K562 (cell line): Measurements from ENCODE around the gene DHTKD1. TPM values are rescaled to one million over a fixed set of nuclear protein-coding genes. Genes with fewer than 3 reads are reported as not detected.

Experiments
- ATAC-seq: fragments of 200-7000 bp; cut with Tn5 transposase; 3 replicates; pipeline ENCODE4 v1.9.1; 2020; ENCODE audit warnings: moderate library complexity
- BruUV-seq: library from RNA; stranded (reverse); fragments of 400-500 nt; replicated peaks from 2 replicates; lab custom pipeline; 2021; lab: Mats Ljungman, UMichigan
- CTCF ChIA-PET: fragments of 300-600 bp; formaldehyde crosslinking; extraction: SDS; loops from one replicate; lab custom pipeline; 2021; ENCODE audit warnings: low intra/inter-chr PET ratio; lab: Yijun Ruan, JAX
- POLR2A ChIA-PET: fragments of 300-600, 350-650 bp; sonication (Branson Sonifier 250); formaldehyde crosslinking; extraction: SDS; loops from one replicate; lab custom pipeline; 2021; ENCODE audit warnings: antibody characterized with exemption, inconsistent platforms; lab: Yijun Ruan, JAX
- DNase-seq, 4 experiments: peaks; one replicate each; pipeline versions ENCODE4 v3.0.0 to v3.0.0-alpha.2; 2011 to 2018; ENCODE audit warnings: low spot score in 3 of 4, mixed read lengths in 3 of 4; ENCODE audit errors: extremely low read depth in 1 of 4
- FAIRE-seq: peaks from 2 replicates; lab custom pipeline; 2011; peaks lifted over from hg19 to GRCh38; lab: Jason Lieb, UNC
- H2AFZ ChIP-seq: 2 replicates; pipeline ENCODE4 v1.6.0; 2011; ENCODE audit warnings: low read depth, low read length, control low read depth, inconsistent platforms
- H3K27ac ChIP-seq: fragments of 200-600 bp; 3 replicates; pipeline ENCODE4 v1.8.0; 2011; ENCODE audit warnings: low read depth, mild to moderate bottlenecking, control low read depth, inconsistent platforms, low read length, moderate library complexity, mixed read lengths; ENCODE audit errors: extremely low read depth
- H3K27me3 ChIP-seq, 2 experiments: fragments of 300-600 bp in 1 of 2; 2 replicates in 1 of 2; 3 replicates in 1 of 2; pipeline versions ENCODE4 v1.6.0 to v1.8.0; 2011; ENCODE audit warnings: inconsistent platforms in 2 of 2, low read length in 2 of 2, mild to moderate bottlenecking in 1 of 2, mixed read lengths in 1 of 2, moderate library complexity in 1 of 2; ENCODE audit not compliant: control insufficient read depth in 2 of 2, insufficient read depth in 2 of 2
- H3K36me3 ChIP-seq: fragments of 300-600 bp; 3 replicates; pipeline ENCODE4 v1.8.0; 2011; ENCODE audit warnings: mild to moderate bottlenecking, low read length, inconsistent platforms; ENCODE audit not compliant: control insufficient read depth, insufficient read depth
- H3K4me1 ChIP-seq, 2 experiments: fragments of 200-600 bp in 1 of 2; replicated peaks in 1 of 2; 2 replicates in 1 of 2; 3 replicates in 1 of 2; pipeline versions ENCODE4 v1.5.1 to v1.8.0; 2011; ENCODE audit warnings: inconsistent platforms in 2 of 2, low read length in 2 of 2, mild to moderate bottlenecking in 1 of 2, mixed read lengths in 1 of 2, moderate library complexity in 1 of 2; ENCODE audit not compliant: control insufficient read depth in 2 of 2, insufficient read depth in 2 of 2
- H3K4me2 ChIP-seq: 2 replicates; pipeline ENCODE4 v1.6.1; 2011; ENCODE audit warnings: low read length, control low read depth, inconsistent platforms, mixed read lengths; ENCODE audit not compliant: insufficient read depth
- H3K4me3 ChIP-seq: fragments of 200-600 bp; sonication (generic), shearing (Covaris generic); 2 replicates; pipeline ENCODE4 v1.5.1; 2016; ENCODE audit warnings: control low read depth, inconsistent platforms
- H3K79me2 ChIP-seq: fragments of 200-600 bp; 3 replicates; pipeline ENCODE4 v1.8.0; 2011; ENCODE audit warnings: low read length, inconsistent platforms; ENCODE audit not compliant: control insufficient read depth, insufficient read depth
- H3K9ac ChIP-seq, 2 experiments: 2 replicates each; pipeline versions ENCODE4 v1.6.0 to v1.6.1; 2011; ENCODE audit warnings: low read depth in 2 of 2, low read length in 2 of 2, control low read depth in 1 of 2, inconsistent platforms in 1 of 2, mild to moderate bottlenecking in 1 of 2, mixed read lengths in 1 of 2; ENCODE audit not compliant: insufficient read depth in 1 of 2
- H3K9me1 ChIP-seq: one replicate; pipeline ENCODE4 v1.6.0; 2011; ENCODE audit warnings: inconsistent platforms, mild to moderate bottlenecking, low read length, moderate library complexity; ENCODE audit not compliant: control insufficient read depth, insufficient read depth
- H3K9me3 ChIP-seq: replicated peaks from 2 replicates; pipeline ENCODE4 v1.5.1; 2011; ENCODE audit warnings: low read depth, low read length, inconsistent platforms; ENCODE audit not compliant: control insufficient read depth, insufficient read depth
- H4K20me1 ChIP-seq: replicated peaks from 2 replicates; pipeline ENCODE4 v1.6.1; 2011; ENCODE audit warnings: low read length, inconsistent platforms, mixed read lengths; ENCODE audit not compliant: control insufficient read depth, insufficient read depth
- ARID1B ChIP-seq: fragments of 450-650 bp; IDR thresholded peaks from 2 replicates; pipeline ENCODE4 v1.6.1; 2016; ENCODE audit warnings: antibody characterized with exemption, mild to moderate bottlenecking, inconsistent platforms
- CHAMP1 ChIP-seq: fragments of 450-650 bp; IDR thresholded peaks from 2 replicates; pipeline ENCODE4 v1.6.1; 2016; ENCODE audit warnings: mild to moderate bottlenecking
- DMBX1 ChIP-seq: fragments of 250-450 bp; sonication (Bioruptor Pico); IDR thresholded peaks from 2 replicates; pipeline ENCODE4 v1.8.0; 2022; ENCODE audit warnings: inconsistent platforms, mild to moderate bottlenecking, moderate library complexity, borderline replicate concordance
- DPF2 ChIP-seq: fragments of 450-650 bp; IDR thresholded peaks from 2 replicates; pipeline ENCODE4 v1.6.1; 2016
- FOXA3 ChIP-seq, 2 experiments: fragments of 450-650 bp in 1 of 2; sonication (generic) in 1 of 2; formaldehyde crosslinking; IDR thresholded peaks in 1 of 2; conservative IDR thresholded peaks in 1 of 2; 2 replicates each; pipeline versions ENCODE4 v1.4.0 to v1.8.0; 2020 to 2022; ENCODE audit warnings: mild to moderate bottlenecking in 2 of 2, missing genetic modification reagents in 1 of 2
- HDAC1 ChIP-seq, 2 experiments: fragments of 450-650 bp; IDR thresholded peaks; 2 replicates each; pipeline ENCODE4 v1.6.1; 2016 to 2017; ENCODE audit warnings: inconsistent platforms in 1 of 2, mild to moderate bottlenecking in 1 of 2, moderate library complexity in 1 of 2
- JUND ChIP-seq, 2 experiments: IDR thresholded peaks; 2 replicates in 1 of 2; 3 replicates in 1 of 2; pipeline ENCODE4 v1.6.1; 2011; ENCODE audit warnings: borderline replicate concordance in 2 of 2, low read depth in 2 of 2, low read length in 2 of 2, improper control_type of control experiment in 1 of 2, missing biosample characterization in 1 of 2, missing genetic modification characterization in 1 of 2, missing genetic modification reagents in 1 of 2
- MEIS2 ChIP-seq: fragments of 450-650 bp; IDR thresholded peaks from 2 replicates; pipeline ENCODE4 v1.6.1; 2014; ENCODE audit warnings: mild to moderate bottlenecking; ENCODE audit not compliant: partially characterized antibody
- MLLT1 ChIP-seq, 2 experiments: fragments of 450-650 bp; IDR thresholded peaks; 2 replicates each; pipeline ENCODE4 v1.6.1; 2016
- NEUROD1 ChIP-seq: fragments of 150-350 bp; IDR thresholded peaks from 2 replicates; pipeline ENCODE4 v1.6.1; 2014; ENCODE audit warnings: borderline replicate concordance, low read length, low read depth; ENCODE audit not compliant: partially characterized antibody
- NR4A1 ChIP-seq, 2 experiments: fragments of 250-450 bp in 1 of 2; fragments of 450-650 bp in 1 of 2; sonication (Bioruptor Pico) in 1 of 2; IDR thresholded peaks; 2 replicates each; pipeline versions ENCODE4 v1.4.0 to v1.6.1; 2016 to 2020; ENCODE audit warnings: mild to moderate bottlenecking in 2 of 2, missing compliant biosample characterization in 1 of 2, missing genetic modification characterization in 1 of 2, moderate library complexity in 1 of 2
- PHB2 ChIP-seq: fragments of 450-650 bp; IDR thresholded peaks from 2 replicates; pipeline ENCODE4 v1.6.1; 2017; ENCODE audit warnings: low read depth
- RNF2 ChIP-seq: sonication (generic); IDR thresholded peaks from 2 replicates; pipeline ENCODE4 v1.6.1; 2016
- SIRT6 ChIP-seq: IDR thresholded peaks from one replicate; pipeline ENCODE4 v1.6.1; 2012; ENCODE audit warnings: low read depth, mild to moderate bottlenecking, control low read depth, inconsistent platforms, low read length, moderate library complexity
- SMAD2 ChIP-seq: fragments of 150-350 bp; IDR thresholded peaks from 2 replicates; pipeline ENCODE4 v1.6.1; 2014; ENCODE audit warnings: low read depth, mild to moderate bottlenecking, low read length
- SMARCA4 ChIP-seq: fragments of 450-650 bp; IDR thresholded peaks from 2 replicates; pipeline ENCODE4 v1.6.1; 2016
- SMARCE1 ChIP-seq: fragments of 450-650 bp; IDR thresholded peaks from 2 replicates; pipeline ENCODE4 v1.7.1; 2016; ENCODE audit warnings: mild to moderate bottlenecking
- SPI1 ChIP-seq: IDR thresholded peaks from 2 replicates; pipeline ENCODE4 v1.6.1; 2011; ENCODE audit warnings: low read depth, low read length, control low read depth, borderline replicate concordance
- ZBED1 ChIP-seq: IDR thresholded peaks from 2 replicates; pipeline ENCODE4 v1.6.1; 2014
- ZNF644 ChIP-seq: fragments of 200-800 bp; sonication (Bioruptor generic); IDR thresholded peaks from 2 replicates; pipeline ENCODE4 v1.6.1; 2016; ENCODE audit warnings: low read depth, missing genetic modification characterization, missing compliant biosample characterization
- WGBS: fragments of 100-300 bp; shearing (Covaris generic); methylation state at CpG from one replicate; pipeline ENCODE4 v1.1.6; 2016; ENCODE audit warnings: low coverage, mixed read lengths; ENCODE audit not compliant: insufficient coverage; ENCODE audit errors: missing lambda C conversion rate; 5-methylcytosine and 5-hydroxymethylcytosine counted together
- in situ Hi-C: fragments of 300-500 bp; cut with MboI; formaldehyde crosslinking; loops from 4 replicates; pipeline ENCODE4 v1.15.0; 2018; ENCODE audit warnings: inconsistent platforms, mixed read lengths
- intact Hi-C: fragments of 100-400 bp; cut with micrococcal nuclease; formaldehyde crosslinking; loops from 2 replicates; pipeline ENCODE4 v1.14.2; 2022
- polyA plus RNA-seq, 8 experiments: library from polyadenylated mRNA; depleted of rRNA in 4 of 8; stranded (reverse) in 5 of 8; unstranded in 3 of 8; fragments of >200 nt; fragmentation: Nextera tagmentation in 2 of 8; fragmentation: Illumina TruSeq in 1 of 8; extraction: Ambion mirVana in 2 of 8; extraction: Trizol in 1 of 8; gene quantifications; 2 replicates each; pipeline versions ENCODE4 v1.2.1 to v1.2.3, GENCODE V29; 2011 to 2014; ENCODE audit warnings: inconsistent platforms in 1 of 8, missing spikeins in 1 of 8
- total RNA-seq, 7 experiments: library from RNA; depleted of rRNA in 6 of 7; stranded (reverse); fragments of >200 nt in 6 of 7; fragmentation: Illumina TruSeq in 2 of 7; extraction: Trizol in 2 of 7; gene quantifications; 2 replicates each; pipeline versions ENCODE4 v1.2.1 to v1.2.3, GENCODE V29; 2011 to 2021; ENCODE audit warnings: low replicate concordance in 1 of 7

The DHTKD1 gene
- total and polyA plus RNA-seq, 9 of the 15 experiments (the other 6 are each of a cell fraction or from before 2014, with no cell fraction given), result 3.1 to 19.7 (median 6.8) TPM

GRCh38 chr10:12063483-12063818, 5.3 kb upstream of the DHTKD1 start:
- in situ Hi-C loops (no loop called here), intact Hi-C loops (no loop called here)
- Histone ChIP-seq H3K4me1 (peaks cover 17 to 22% of the 10 kb centered on the region in 2 experiments; a peak in 4 of 5 replicates), H3K9ac (no peak overlapping the region), H3K4me3 (no peak overlapping the region), H3K36me3 (no peaks in the 10 kb centered on the region), H2AFZ (peak overlapping the region; percentile 71; the same call in 1 of the 2 replicates), H3K27me3 (no peaks in the 10 kb centered on the region), H3K9me1 (no peaks in the 10 kb centered on the region), H3K4me2 (peak overlapping the region; percentile 67), H3K79me2 (no peaks in the 10 kb centered on the region), H3K27ac (no peak overlapping the region; the same call in 2 of the 3 replicates), H4K20me1 (no peaks in the 10 kb centered on the region), H3K9me3 (no peaks in the 10 kb centered on the region)
- ChIA-PET POLR2A (interaction anchor here (0.6 to 1.0 kb wide), 5 partner anchors 9 to 64 kb away, joined by 3 to 6 read pairs (median 4); partner anchors contain the start of gene UPF2), CTCF (no interaction called here)
- WGBS, result 0% methylated on average over 3 of the region's 3 CpGs
- peak; percentile 78 for FAIRE-seq
- peak; percentile 85 for ATAC-seq
- BruUV-seq, result no TSS peak
- peak; percentile 24 to 88 (median 54) for DNase-seq
- TF ChIP-seq SIRT6 (no peak), FOXA3 (CRISPR knock-in tag; conservative IDR thresholded peaks at IDR 0.05 in 1 of 2, IDR thresholded peaks at IDR 0.05 in 1 of 2) (0 out of 4 replicates have a peak, but pooled peaks of 1 of the 2 experiments have one; percentile 6), NR4A1 (CRISPR knock-in tag; IDR thresholded peaks at IDR 0.05) (no peak), NR4A1 (tag; IDR thresholded peaks at IDR 0.05) (0 out of 2 replicates have a peak, but pooled peaks have one; percentile 65), PHB2 (peak; percentile 49; the same call in 1 of the 2 replicates), RNF2 (peak; percentile 85), SMARCE1 (peak; percentile 94), ZNF644 (tag) (peak; percentile 89), DMBX1 (peak; percentile 72; the same call in 1 of the 2 replicates), CHAMP1 (peak; percentile 65; the same call in 1 of the 2 replicates), JUND (IDR thresholded peaks at IDR 0.05; ENCODE audit: borderline replicate concordance, low read depth, low read length) (peak; percentile 69), JUND (tag; IDR thresholded peaks at IDR 0.05; ENCODE audit: borderline replicate concordance, low read depth, low read length) (no peak; the same call in 2 of the 3 replicates), MLLT1 (IDR thresholded peaks at IDR 0.05) (peak in 1 of 2 experiments; percentile 65; a peak in 1 of 4 replicates), MEIS2 (peak; percentile 14), SPI1 (no peak), HDAC1 (IDR thresholded peaks at IDR 0.05) (peak in 1 of 2 experiments; percentile 81; a peak in 2 of 4 replicates), ARID1B (peak; percentile 96), NEUROD1 (peak; percentile 21), DPF2 (peak; percentile 91), SMAD2 (no peak), ZBED1 (0 out of 2 replicates have a peak, but pooled peaks have one; percentile 41), SMARCA4 (peak; percentile 91)
